ENCODE data around the gene TEX261.
A peak's percentile ranks its signal among the peaks of the same experiment; 100 is the strongest.
"Not testable (repeated sequence)": the region's sequence is repeated elsewhere in the genome, so short reads cannot be mapped to it uniquely, and the experiment has no call there.

TEX261 gene

DNA sequence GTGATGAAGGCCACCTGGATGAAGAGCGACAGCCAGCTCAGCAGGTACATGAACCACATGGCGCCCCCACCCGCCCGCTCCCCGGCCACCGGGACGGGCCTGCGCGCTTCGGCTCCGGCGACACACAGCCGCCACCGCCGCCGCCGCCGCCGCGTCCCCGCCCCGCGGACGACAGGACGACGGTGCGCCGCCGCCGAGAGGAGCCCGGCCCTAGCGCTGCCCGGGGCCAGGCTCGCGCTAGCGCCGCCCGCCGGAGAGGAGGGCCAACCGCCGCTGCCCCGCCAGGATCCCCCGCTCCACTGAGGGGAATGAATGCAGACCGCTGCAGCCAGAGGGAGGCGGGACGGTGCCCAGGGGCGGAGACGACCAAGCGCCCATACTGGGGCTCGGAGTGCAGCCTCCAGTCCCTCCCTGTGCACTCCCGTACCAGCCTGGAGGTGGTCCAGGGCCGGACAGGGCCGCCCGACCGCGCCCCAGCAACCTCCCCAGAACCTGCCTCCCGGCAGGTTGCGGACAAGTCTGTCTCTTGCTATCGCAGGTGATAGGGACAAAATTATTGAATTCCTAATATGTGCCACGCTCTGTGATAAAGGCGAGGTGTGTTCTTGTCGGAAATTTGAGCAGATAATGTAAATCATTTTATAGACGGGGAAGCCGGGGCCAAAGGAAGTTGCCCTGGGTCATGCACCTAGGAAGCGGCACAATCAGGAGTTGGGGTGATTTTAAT lies at the start of gene TEX261:
TSS of gene TEX261 (minus strand) at position 175 of the 727 bp plus-strand sequence. CDS start at position 59, 116 bp downstream.
- peak; percentile 89 for DNase-seq

DNA sequence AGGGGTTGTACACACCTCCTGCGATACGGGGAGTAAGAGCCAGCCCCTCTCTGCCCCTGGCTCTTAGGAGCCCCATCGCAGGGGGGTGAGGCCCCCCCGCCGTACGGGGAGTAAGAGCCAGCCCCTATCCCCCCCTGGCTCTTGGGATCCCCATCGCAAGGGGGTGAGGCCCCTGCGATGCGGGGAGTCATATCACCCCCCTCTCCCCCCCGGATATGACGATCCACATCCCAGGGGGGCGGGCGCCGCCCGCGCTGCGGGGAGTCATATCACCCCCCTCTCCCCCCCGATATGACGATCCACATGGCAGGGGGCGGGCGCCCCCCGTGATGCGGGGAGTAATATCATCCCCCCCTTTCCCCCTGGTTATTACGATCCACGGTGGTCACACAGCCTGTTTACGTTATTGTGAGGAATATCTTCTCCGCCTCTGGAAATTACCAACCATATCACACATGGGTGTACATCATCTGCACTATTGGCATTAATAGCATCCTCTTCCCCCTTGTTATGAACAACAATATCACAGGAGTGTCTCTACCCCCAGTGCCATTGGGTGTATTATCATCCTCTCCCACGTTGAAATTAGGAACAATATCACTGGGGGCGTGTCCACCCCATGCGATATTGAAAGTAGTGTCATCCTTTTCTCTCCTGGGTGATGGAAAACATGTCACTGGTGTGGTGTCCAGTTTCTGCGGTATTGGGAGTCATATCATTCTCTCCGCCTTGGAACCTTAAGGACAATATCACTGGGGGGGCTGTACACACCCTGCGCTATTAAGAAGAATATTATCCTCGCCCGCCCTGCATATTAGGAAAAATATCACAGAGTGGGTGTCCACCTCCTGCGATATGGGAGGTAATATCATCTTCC lies 49.1 kb upstream of the TEX261 start:
- no peak for DNase-seq

DNA sequence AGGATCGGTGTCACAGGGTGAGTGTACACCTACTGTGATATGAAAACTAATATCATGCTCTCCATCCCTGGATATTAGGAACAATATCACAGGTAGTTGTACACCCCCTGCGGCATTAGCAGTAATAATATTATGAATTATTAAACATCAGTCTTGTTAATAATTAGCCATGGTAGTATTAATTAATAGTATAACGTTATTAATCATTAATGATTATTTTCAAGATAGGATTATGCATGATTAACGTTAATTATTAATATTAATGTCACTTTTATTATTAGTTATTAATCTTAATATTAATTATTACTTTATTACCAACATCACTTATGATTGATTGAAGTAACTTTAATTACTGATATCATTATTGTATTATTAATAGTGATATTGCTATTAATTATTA lies 47.6 kb upstream of the TEX261 start:
- DNase-seq: no peak

DNA sequence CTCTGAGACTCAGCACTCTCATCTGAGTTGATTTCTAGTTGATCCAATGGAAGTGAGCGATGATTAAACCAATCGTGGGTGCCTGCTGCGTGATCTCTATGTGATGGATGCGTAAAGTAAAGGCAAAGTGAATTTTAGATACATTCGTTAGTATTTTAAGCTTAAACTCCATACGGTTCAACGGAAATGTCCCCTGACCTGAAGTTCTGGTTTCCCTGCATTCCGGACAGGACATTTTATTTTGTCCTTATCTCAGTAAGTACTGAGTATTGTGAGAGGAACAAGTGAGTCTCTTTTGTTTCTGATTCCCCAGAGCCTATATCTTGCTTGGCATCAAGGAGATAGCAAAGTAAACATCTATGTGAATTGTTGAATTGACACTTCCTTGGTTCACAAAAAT lies 41.6 kb upstream of the TEX261 start:
- not testable (repeated sequence) for DNase-seq

DNA sequence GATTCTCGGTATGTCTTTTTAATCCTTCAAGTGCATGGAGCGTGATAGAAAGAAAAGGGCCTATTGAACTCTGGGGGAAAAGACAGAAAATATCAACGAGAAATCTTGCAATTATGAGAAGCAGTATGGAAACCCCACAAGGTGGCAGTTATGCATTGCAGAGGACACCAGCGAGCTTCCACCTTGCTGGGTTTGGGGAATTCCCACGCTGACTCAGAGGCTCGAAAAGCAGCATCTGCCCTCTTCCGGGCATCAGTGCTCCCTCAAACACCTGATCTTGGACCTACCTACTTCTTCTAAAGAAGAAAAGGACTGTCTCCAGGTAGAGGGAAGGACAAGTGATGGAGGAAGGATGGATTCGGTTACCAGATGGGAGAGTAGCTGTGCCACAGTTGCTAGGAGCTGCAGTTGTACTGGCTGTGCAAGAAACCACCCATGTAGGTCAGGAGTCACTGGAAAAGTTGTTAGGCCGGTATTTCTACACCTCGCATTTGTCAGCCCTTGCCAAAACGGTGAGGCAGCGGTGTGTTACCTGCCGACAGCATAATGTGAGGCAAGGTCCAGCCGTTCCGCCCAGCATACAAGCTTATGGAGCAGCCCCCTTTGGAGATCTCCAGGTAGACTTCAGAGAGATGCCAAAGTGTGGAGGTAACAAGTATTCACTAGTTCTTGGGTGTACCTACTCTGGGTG lies 29.0 kb upstream of the TEX261 start:
- DNase-seq: not testable (repeated sequence)

DNA sequence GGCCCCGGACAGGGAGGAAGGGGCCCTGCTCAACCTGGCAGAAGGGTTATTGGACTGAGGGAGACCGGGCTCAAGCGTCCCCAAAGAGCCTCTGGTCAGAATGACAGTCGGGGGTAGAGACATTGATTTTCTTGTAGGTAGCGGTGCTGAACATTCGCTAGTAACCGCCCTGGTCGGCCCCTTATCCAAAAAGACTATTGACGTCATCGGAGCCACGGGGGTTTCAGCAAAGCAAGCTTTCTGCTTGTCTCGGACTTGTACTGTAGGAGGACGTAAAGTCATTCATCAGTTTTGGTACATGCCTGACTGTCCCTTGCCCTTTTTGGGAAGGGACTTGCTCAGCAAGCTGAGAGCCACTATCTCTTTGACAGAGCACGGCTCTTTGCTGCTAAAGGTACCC lies 26.7 kb upstream of the TEX261 start:
- not testable (repeated sequence) for DNase-seq

DNA sequence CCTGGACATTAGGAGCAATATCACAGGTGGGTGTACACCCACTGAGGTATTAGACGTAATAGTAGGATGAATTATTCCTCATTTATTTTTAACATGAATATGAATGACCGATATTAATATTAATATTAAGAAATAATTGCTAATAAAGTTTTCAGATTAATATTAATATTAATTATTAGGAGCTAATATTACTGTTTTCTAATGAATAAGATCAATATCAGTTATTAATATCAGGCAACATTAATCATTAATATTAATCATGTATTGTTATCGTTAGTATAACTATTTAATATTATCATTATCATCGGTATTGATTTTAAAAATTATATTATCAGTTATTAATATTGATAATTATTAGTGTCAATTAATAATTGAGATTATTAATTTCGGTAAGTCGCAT lies 25.3 kb upstream of the TEX261 start:
- DNase-seq: not testable (repeated sequence)

DNA sequence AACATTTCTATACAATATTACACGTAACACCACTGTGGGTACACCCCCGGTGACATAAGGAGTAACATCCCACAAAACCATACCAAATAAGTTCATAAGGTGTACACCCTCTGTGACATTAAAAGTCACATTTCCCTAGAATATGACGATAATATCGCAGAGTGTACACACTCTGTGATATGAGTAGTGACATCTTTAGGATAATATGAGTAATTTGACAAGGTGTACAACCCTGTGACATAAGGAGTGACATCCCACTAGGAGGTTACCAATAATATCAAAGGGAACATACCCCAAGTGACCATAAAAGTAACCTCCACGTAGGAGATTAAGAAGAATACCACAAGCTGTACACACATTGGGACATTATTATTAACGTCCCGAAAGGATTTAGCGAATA lies 24.0 kb upstream of the TEX261 start:
- no peak for DNase-seq

DNA sequence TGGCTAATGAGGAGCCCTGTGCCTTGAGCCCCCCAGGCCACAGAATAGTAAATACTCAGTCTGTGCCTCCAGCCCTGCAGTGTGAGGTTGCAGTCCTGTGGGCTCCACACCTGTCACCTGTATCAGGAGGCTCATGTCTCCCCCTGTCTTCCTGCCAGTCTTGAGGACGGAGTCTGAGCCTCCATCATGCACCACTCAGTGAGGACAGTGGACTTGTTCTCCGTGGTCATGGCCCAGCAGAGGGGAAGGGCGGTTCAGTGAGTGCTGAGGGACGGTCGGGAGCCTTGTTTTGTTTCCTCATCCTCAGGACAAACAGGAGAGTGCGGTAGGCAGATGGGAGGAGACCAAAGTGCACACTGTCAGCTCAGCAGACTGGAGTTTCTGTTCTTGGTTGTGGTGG lies 17.1 kb upstream of the TEX261 start:
- DNase-seq: not testable (repeated sequence)

DNA sequence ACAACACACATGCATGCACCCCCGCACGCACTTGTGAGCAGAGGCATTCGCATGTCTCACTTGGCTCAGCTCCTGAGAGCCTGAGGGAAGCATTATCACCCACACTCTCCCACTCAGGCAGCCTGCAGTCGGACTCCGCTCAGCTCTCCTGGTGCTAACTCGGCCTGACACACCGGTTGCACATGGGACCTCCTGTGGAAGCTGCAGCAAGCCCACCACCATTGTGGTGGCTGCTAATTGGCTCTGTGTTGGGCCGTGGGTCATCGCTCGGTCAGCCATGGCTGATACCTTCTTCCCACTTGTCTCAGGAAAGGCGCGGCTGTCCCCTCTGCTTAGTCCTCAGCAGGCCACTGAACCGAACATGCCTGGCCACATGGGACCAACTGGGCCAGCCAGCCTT lies 13.7 kb upstream of the TEX261 start:
- no peak for DNase-seq

DNA sequence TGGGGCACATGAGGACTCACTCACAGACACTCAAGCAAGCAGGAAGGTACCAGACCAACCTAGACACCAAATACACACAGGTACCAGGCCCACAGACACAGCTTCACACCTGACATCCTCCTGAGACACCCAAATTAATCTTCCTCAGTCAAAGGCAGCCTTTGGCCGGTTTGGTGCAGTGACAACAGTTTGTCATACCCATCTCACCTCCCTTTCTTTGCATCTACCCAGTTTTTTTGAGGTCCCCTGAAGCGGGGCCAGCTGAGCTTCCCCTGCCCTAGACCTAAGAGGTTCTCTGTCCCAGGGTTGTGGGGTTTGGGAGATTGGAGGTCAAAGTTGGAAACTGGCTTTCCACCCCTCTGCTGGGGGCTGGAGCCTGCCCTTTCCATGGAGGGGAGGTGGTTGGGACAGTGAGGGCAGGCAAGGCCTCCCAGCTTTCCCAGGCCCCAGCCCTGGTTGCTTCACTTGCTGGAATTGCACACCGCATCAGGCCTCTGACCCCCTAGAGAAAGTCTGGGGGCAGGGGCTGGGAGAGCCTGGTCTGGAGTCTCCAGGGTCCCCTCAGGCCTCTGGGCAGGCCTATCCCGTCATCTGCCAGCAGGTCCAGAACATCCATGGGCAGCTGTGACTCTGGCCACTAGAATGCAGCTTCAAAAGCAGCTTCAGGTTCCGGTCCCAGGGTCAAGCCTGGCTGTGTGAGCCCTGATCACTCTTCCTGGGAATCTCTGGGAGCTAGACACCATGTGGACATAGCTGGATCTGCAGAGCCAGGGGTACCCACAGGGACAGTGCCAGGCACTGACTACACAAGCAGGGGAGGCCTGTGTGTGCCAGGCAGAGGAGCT lies 12.5 kb upstream of the TEX261 start:
- no peak for DNase-seq

DNA sequence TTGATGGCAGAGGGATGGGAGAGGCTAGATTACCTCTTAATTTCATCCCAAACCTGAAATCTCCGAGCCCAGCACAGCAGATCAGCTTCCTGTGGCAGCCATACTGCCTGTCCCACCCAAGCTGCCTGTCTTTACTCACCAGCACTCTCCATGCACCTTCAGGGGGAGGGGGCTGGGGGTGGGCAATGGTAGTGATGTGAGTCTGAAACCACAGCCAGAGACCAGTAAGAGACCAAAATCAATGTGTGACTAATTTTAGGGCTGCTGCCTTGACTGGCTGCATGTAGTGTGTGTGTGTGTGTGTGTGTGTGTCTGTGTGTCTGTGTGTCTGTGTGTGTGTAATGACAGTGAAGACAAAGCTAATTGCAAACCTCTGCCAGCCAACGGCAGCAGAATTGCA lies 11.7 kb upstream of the TEX261 start:
- DNase-seq: no peak

DNA sequence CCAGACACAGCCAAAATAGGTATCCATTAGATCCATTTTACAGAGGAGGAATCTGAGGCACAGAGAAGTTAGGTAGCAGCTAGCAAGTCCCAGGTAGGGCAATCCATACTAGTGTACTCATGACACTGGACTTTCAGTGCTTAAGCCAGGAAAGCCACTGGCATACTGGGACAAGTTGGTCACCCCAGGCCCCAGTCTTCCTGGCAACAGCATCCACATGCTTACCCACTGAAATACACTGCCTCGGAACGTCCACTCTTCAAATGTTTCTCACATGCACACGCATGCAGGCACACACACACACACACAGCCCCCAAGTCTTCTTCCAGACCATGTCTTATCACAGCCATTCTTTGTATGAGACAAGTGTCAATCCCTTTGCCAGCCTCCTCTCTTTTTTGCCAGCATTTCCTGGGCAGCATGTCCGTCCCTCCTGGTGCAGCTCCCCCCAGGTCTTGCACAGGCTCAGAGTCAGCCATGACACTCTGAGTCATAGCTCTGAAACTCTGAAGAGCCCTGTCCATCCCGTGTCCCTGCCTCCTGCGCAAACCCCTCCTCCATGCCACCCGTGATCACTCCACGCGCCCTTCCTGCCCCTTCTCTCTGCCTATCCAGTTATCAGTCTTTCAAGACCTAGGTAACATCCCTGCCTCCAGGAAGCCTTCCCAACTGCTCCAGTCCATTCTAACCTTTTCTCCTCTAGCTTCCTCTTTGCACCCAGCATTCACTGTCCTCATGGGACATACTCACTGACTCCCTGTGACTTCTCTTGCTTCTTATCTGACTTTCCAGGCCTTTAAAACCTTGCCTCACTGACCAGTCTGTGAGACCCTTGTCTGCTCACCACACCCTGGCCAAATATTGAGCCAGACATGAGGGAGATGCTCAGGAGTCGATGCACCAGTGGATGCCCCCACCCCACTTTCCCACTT lies 10.9 kb upstream of the TEX261 start:
- DNase-seq: peak; percentile 25

DNA sequence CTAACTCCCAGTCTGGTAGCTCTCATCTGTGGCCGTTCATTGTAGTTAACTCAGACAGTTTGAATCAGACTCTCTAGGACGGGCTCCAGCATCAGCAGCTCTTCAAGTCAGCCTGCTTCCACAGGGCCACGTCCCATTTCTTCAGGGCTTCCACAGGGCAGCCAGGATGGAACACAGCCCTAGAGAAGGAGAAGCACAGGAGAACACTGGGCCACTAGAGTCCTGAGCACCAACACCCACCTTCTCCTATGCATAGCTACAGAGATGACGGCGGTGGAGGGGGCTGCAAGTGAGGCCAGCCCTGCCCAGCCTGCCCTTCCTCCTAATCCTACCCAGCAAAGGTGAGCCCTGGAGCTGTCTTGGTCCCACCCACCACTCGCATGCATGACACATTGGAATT lies 10.2 kb upstream of the TEX261 start:
- no peak for DNase-seq

DNA sequence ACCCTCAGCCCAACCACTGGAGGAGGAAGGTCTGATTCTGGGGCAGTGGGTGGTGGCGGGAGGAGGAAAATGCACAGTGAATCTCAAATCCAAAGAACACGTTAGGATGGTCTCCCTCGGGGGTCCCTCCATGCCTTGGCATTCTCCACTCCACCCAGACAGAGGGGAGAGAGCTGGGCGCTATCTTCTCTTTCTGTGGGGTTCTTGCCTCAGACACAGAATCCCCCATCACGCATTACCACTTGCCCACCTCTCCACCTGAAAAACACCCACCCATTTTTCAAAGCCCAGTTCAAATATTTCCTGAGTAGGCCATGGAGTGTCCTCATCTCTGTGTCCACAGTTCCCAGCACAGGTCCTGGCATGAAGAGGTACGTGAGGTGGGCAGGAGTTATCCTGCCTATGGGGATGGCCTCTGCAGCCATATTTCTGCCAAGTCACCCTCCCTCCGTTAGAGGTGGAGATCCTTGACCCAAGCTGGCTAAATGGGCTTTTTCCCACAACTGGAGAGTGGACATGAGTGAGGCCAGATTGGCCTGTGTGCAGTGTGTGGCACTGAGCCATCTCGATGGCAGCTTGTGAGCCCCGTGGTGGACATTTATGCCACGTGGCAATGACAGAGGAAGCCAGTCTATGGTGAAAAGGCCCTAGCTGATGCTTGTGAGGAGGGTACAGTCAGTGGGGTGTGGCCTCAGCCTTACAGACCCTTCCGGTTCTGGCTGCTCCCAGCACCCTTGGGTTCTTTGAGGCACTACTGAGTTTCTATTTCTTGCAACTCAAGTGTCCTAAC lies 9.5 kb upstream of the TEX261 start:
- no peak for DNase-seq

DNA sequence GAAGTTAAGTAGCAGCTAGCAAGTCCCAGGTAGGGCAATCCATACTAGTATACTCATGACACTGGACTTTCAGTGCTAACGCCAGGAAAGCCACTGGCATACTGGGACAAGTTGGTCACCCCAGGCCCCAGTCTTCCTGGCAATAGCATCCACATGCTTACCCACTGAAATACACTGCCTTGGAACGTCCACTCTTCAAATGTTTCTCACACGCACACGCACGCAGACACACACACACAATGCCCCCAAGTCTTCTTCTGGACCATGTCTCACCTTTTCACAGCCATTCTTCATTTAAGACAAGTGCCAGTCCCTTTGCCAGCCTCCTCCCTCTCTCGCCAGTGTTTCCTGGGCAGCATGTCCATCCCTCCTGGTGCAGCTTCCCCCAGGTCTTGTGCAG lies 8.7 kb upstream of the TEX261 start:
- DNase-seq: no peak

DNA sequence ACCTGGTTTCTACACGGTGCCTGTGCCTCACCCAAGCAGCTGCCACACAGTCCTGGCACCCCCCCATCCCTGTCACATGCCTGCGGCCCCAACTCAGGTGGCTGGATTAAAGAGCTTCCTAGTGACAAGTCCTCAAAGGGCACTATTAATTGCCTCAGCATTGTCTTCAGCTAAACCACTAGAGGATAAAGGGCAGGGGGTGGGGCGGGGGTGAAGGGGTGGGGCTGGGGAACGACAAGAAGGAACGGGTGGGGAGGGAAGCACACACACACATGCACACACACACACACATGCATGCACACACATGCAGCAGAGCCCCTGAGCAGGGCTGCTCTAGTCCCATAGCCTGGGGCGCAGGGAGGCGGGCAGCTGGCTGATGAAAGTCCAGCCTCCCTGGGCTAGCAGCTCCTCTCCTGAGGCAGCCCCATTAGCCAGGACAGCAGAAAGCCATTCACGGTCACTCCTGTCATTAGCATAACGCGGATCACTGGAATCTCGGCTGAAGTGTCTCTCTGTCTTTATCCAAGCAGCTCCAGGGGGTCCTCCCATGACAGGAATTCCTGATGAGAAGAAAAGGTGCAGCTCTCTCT lies 7.4 kb upstream of the TEX261 start:
- no peak for DNase-seq

DNA sequence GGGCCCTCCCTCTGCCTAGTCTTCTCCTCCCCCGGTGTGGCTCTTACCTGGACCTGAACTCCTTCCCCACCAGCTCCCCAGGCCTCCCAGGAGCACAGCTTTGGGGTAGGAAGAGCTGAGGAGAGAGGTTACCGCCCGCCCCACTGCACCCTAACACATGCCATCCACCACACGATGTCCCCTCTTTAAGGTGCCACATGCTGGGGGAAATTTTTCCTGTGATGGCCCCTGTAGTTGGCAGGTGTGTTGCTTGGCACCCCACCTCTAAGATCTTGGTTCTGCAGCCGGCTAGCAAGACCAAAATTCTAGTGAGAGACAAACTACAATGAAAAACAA lies 6.9 kb upstream of the TEX261 start:
- DNase-seq: no peak

DNA sequence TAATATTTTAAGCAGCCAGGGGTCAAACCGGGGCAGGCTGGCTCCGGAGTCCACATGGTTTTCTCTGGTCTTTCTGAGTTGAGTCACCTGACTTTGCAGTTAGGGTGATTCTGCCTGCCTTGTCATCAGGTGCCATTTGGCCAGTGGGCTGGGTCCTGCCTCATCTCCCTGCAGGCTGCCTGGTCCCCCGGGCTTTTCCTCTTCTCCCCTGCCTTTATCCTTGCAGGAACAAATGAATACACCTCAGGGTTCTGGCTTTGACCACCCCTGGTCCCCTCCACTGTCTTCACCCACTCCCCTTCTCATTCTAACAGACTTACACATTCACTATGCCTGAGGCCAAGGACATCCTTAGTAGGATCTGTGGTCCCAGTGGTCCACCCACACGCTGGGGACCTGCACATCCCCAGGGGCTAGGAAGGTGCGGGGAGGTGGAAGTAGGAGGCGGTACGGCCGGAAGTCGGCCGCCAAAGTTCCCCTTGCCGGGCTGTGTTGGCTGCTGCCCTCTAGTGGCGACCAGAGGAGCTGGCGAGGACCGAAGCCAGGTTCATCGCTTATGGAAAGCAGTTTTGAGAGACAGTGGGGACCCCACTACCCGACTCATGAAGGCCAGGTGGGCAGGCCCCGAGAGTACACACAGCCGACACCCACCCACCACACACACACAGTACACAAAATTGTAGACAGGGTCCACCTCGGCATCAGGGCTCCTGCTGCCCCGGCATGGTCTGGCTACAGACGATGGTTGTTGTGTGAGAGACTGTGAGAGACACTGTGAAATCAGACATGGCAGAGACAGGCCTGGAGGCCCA lies 6.3 kb upstream of the TEX261 start:
- peak; percentile 75 for DNase-seq

Data from OCI-M1 (cell line).